HG03095 (cell line): ENCODE measurements around the gene XXYLT1.
"Not testable (repeated sequence)": the region's sequence is repeated elsewhere in the genome, so short reads cannot be mapped to it uniquely, and the experiment has no call there.

ENCODE experiments used
- ATAC-seq: cut with Tn5 transposase; IDR thresholded peaks from one replicate; pipeline ENCODE4 v1.9.1; 2021; ENCODE audit warnings: moderate library complexity; ENCODE audit not compliant: unreplicated experiment

XXYLT1 gene

GRCh38 chr3:195102609-195103467 is 168.1 kb downstream of the XXYLT1 start:
- ATAC-seq, result no peak

GRCh38 chr3:195101927-195102608 is 168.9 kb downstream of the XXYLT1 start:
- no peak for ATAC-seq

GRCh38 chr3:195101001-195101583 is 169.9 kb downstream of the XXYLT1 start:
- ATAC-seq, result no peak

- no peak for ATAC-seq
Observed at GRCh38 chr3:195099951-195100785, 170.8 kb downstream of the XXYLT1 start.

- no peak for ATAC-seq
Observed at GRCh38 chr3:195098741-195099525, 172.0 kb downstream of the XXYLT1 start.

GRCh38 chr3:195097331-195098255 is 173.4 kb downstream of the XXYLT1 start:
- ATAC-seq, result no peak

- ATAC-seq, result no peak
Observed at GRCh38 chr3:195096484-195097330, 174.3 kb downstream of the XXYLT1 start.

- no peak for ATAC-seq
Observed at GRCh38 chr3:195096053-195096452, 174.9 kb downstream of the XXYLT1 start.

- ATAC-seq, result no peak
Observed at GRCh38 chr3:195095704-195096036, 175.3 kb downstream of the XXYLT1 start.

GRCh38 chr3:195095035-195095703 is 175.8 kb downstream of the XXYLT1 start:
- peak; percentile 72 for ATAC-seq

- ATAC-seq, result peak; percentile 53
Observed at GRCh38 chr3:195094191-195094921, 176.6 kb downstream of the XXYLT1 start.

GRCh38 chr3:195093731-195094130 is 177.2 kb downstream of the XXYLT1 start:
- peak; percentile 7 for ATAC-seq

- not testable (repeated sequence) for ATAC-seq
Observed at GRCh38 chr3:195087840-195088601, 182.9 kb downstream of the XXYLT1 start.

GRCh38 chr3:195087328-195087727 is 183.6 kb downstream of the XXYLT1 start:
- no peak for ATAC-seq

GRCh38 chr3:195086885-195087284 is 184.1 kb downstream of the XXYLT1 start:
- ATAC-seq, result no peak

GRCh38 chr3:195086341-195086740 is 184.6 kb downstream of the XXYLT1 start:
- no peak for ATAC-seq
